Parathyroid adenoma (tissue), 2 donors: ENCODE measurements around the gene ATN1.
"Not testable (repeated sequence)": the region's sequence is repeated elsewhere in the genome, so short reads cannot be mapped to it uniquely, and the experiment has no call there.

Experiments used
- H2AFZ ChIP-seq: fragments of 300-600 bp; sonication (generic); one replicate; pipeline ENCODE4 v1.7.0; 2017; ENCODE audit warnings: antibody characterized with exemption, mild to moderate bottlenecking
- H3K27ac ChIP-seq: fragments of 300-600 bp; sonication (generic); one replicate; pipeline ENCODE4 v1.7.0; 2017
- H3K27me3 ChIP-seq: fragments of 300-600 bp; sonication (generic); one replicate; pipeline ENCODE4 v1.7.0; 2017; ENCODE audit warnings: low read length; ENCODE audit not compliant: control insufficient read depth, insufficient read depth
- H3K36me3 ChIP-seq: fragments of 300-600 bp; sonication (generic); one replicate; pipeline ENCODE4 v1.7.0; 2017; ENCODE audit warnings: low read length; ENCODE audit not compliant: control insufficient read depth, insufficient read depth
- H3K4me1 ChIP-seq: fragments of 300-600 bp; sonication (generic); one replicate; pipeline ENCODE4 v1.7.0; 2017; ENCODE audit warnings: control low read depth
- H3K4me2 ChIP-seq: fragments of 300-600 bp; sonication (generic); one replicate; pipeline ENCODE4 v1.7.0; 2017; ENCODE audit warnings: low read length
- H3K4me3 ChIP-seq: fragments of 300-600 bp; sonication (generic); one replicate; pipeline ENCODE4 v1.7.0; 2017; ENCODE audit warnings: low read depth, low read length
- H3K79me2 ChIP-seq: fragments of 300-600 bp; sonication (generic); one replicate; pipeline ENCODE4 v1.7.0; 2017; ENCODE audit warnings: control low read depth
- H3K9ac ChIP-seq: fragments of 300-600 bp; sonication (generic); one replicate; pipeline ENCODE4 v1.7.0; 2017; ENCODE audit warnings: mild to moderate bottlenecking
- H3K9me3 ChIP-seq: fragments of 300-600 bp; sonication (generic); one replicate; pipeline ENCODE4 v1.7.0; 2017; ENCODE audit warnings: low read length; ENCODE audit not compliant: control insufficient read depth
- CTCF ChIP-seq: fragments of 300-600 bp; sonication (generic); IDR thresholded peaks from one replicate; pipeline ENCODE4 v1.7.0; 2017; ENCODE audit warnings: antibody characterized with exemption, mild to moderate bottlenecking
- donor health status: primary hyperparathyroidism.

The ATN1 gene

GRCh38 chr12:6905414-6906040, 22.2 kb upstream of the ATN1 start:
- Histone ChIP-seq H2AFZ (peak overlapping the region; percentile 95), H3K9me3 (no peaks in the 10 kb centered on the region), H3K27ac (peak overlapping the region; percentile 88), H3K4me1 (peaks cover 8% of the 10 kb centered on the region), H3K4me3 (peak overlapping the region; percentile 75), H3K4me2 (peak overlapping the region; percentile 87), H3K36me3 (no peaks in the 10 kb centered on the region), H3K27me3 (no peaks in the 10 kb centered on the region), H3K79me2 (no peaks in the 10 kb centered on the region), H3K9ac (peak overlapping the region; percentile 62)
- TF ChIP-seq CTCF, result no peak

DNA sequence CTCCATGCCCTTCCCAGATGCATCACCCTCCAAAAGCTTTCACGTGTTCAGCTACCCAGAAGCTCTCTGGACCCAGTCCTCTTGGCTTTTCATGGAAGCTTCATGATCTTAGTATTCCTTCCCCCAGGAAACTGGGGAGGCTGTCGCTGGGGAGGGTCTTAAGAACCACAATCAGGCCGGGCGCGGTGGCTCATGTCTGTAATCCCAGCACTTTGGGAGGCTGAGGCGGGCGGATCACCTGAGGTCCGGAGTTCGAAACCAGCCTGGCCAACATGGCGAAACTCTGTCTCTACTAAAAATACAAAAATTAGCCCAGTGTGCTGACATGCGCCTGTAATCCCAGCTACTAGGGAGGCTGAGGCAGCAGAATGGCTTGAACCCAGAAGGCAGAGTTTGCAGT, 19.6 kb upstream of the ATN1 start:
- H3K27ac ChIP-seq, H3K79me2 ChIP-seq, H3K9ac ChIP-seq, H3K4me3 ChIP-seq, H3K4me1 ChIP-seq, H2AFZ ChIP-seq, H3K9me3 ChIP-seq, H3K27me3 ChIP-seq, H3K36me3 ChIP-seq, H3K4me2 ChIP-seq: not testable (repeated sequence)

- Histone ChIP-seq H3K4me2 (no peak overlapping the region), H3K4me3 (no peak overlapping the region), H3K27ac (no peak overlapping the region), H3K4me1 (no peaks in the 10 kb centered on the region), H3K36me3 (no peaks in the 10 kb centered on the region), H3K79me2 (no peaks in the 10 kb centered on the region), H3K9ac (no peak overlapping the region), H2AFZ (no peak overlapping the region), H3K27me3 (no peaks in the 10 kb centered on the region), H3K9me3 (no peaks in the 10 kb centered on the region)
- TF ChIP-seq CTCF, result no peak
These were observed 18.2 kb upstream of the ATN1 start for GRCh38 chr12:6909421-6910145.

GRCh38 chr12:6912164-6912935, 15.4 kb upstream of the ATN1 start:
- no peaks in the 10 kb centered on the region for H3K9me3 ChIP-seq
- H3K4me3 ChIP-seq, result no peak overlapping the region
- H3K9ac ChIP-seq, result no peak overlapping the region
- H2AFZ ChIP-seq, result no peak overlapping the region
- H3K27me3 ChIP-seq, result no peaks in the 10 kb centered on the region
- no peaks in the 10 kb centered on the region for H3K36me3 ChIP-seq
- H3K4me2 ChIP-seq, result no peak overlapping the region
- no peaks in the 10 kb centered on the region for H3K4me1 ChIP-seq
- H3K27ac ChIP-seq, result no peak overlapping the region
- H3K79me2 ChIP-seq, result no peaks in the 10 kb centered on the region
- no peak for TF ChIP-seq CTCF

GRCh38 chr12:6914246-6914946, 13.4 kb upstream of the ATN1 start, which contains the start of gene ENO2:
Gene ENO2, plus strand, starts transcription at chr12:6914580. Its CDS starts 1,253 bp downstream, at chr12:6915833.
- Histone ChIP-seq H3K9me3 (no peaks in the 10 kb centered on the region), H3K4me1 (no peaks in the 10 kb centered on the region), H3K27me3 (no peaks in the 10 kb centered on the region), H3K79me2 (no peaks in the 10 kb centered on the region), H2AFZ (peak within 1 kb of the TSS; percentile 85), H3K27ac (peak within 1 kb of the TSS; percentile 44), H3K36me3 (no peaks in the 10 kb centered on the region), H3K4me2 (peak within 1 kb of the TSS; percentile 87), H3K4me3 (peak within 1 kb of the TSS; percentile 64), H3K9ac (peak within 1 kb of the TSS; percentile 20)
- no peak for TF ChIP-seq CTCF
